Nephron (organoid): ENCODE measurements around the gene ASTN2.

Experiments used
- H3K27ac Mint-ChIP-seq, 3 experiments: 2 replicates each; pipeline ENCODE4 v1.8.0; 2020; ENCODE audit warnings: mixed read lengths in 3 of 3, mild to moderate bottlenecking in 2 of 3, moderate library complexity in 1 of 3
- H3K27me3 Mint-ChIP-seq: 2 replicates; pipeline ENCODE4 v1.8.0; 2021; ENCODE audit warnings: low read depth, mild to moderate bottlenecking, moderate library complexity, mixed read lengths
- H3K36me3 Mint-ChIP-seq: 2 replicates; pipeline ENCODE4 v1.8.0; 2020; ENCODE audit warnings: low read depth, mixed read lengths
- H3K4me1 Mint-ChIP-seq: 2 replicates; pipeline ENCODE4 v1.8.0; 2020; ENCODE audit warnings: mixed read lengths
- H3K4me3 Mint-ChIP-seq, 3 experiments: 2 replicates each; pipeline ENCODE4 v1.8.0; 2020; ENCODE audit warnings: mild to moderate bottlenecking in 3 of 3, mixed read lengths in 3 of 3, moderate library complexity in 2 of 3
- H3K9me3 Mint-ChIP-seq: 2 replicates; pipeline ENCODE4 v1.8.0; 2020; ENCODE audit warnings: mixed read lengths
- CTCF ChIP-seq, 3 experiments: fragments of 200-600 bp; sonication (generic); IDR thresholded peaks; one replicate each; pipeline ENCODE4 v1.5.0; 2021; ENCODE audit warnings: antibody characterized with exemption in 3 of 3; ENCODE audit not compliant: unreplicated experiment in 3 of 3

The ASTN2 gene

GRCh38 chr9:116987721-116988485 is 427.0 kb downstream of the ASTN2 start:
- TF ChIP-seq CTCF (IDR thresholded peaks at IDR 0.05; ENCODE audit: unreplicated experiment in 3 of 3) = no peak
- no peaks in the 10 kb centered on the region for H3K9me3 Mint-ChIP-seq
- H3K27ac Mint-ChIP-seq = no peak overlapping the region
- peaks cover 12% of the 10 kb centered on the region for H3K27me3 Mint-ChIP-seq
- H3K4me3 Mint-ChIP-seq = no peak overlapping the region
- H3K36me3 Mint-ChIP-seq = no peaks in the 10 kb centered on the region
- peaks cover 4% of the 10 kb centered on the region for H3K4me1 Mint-ChIP-seq

GRCh38 chr9:116986015-116986414 is 428.8 kb downstream of the ASTN2 start:
- no peak for TF ChIP-seq CTCF (IDR thresholded peaks at IDR 0.05; ENCODE audit: unreplicated experiment in 3 of 3)
- Mint-ChIP-seq H3K36me3 (no peaks in the 10 kb centered on the region), H3K4me3 (no peak overlapping the region), H3K9me3 (no peaks in the 10 kb centered on the region), H3K27me3 (peaks cover 12% of the 10 kb centered on the region), H3K27ac (no peak overlapping the region), H3K4me1 (peaks cover 4% of the 10 kb centered on the region)

GRCh38 chr9:116985596-116985995 is 429.3 kb downstream of the ASTN2 start:
- Mint-ChIP-seq H3K27ac (no peak overlapping the region), H3K36me3 (no peaks in the 10 kb centered on the region), H3K27me3 (peaks cover 12% of the 10 kb centered on the region), H3K4me3 (no peak overlapping the region), H3K9me3 (no peaks in the 10 kb centered on the region), H3K4me1 (peaks cover 4% of the 10 kb centered on the region)
- no peak for TF ChIP-seq CTCF (IDR thresholded peaks at IDR 0.05; ENCODE audit: unreplicated experiment in 3 of 3)

- H3K4me3 Mint-ChIP-seq = no peak overlapping the region
- TF ChIP-seq CTCF (IDR thresholded peaks at IDR 0.05; ENCODE audit: unreplicated experiment in 3 of 3) = no peak
- no peaks in the 10 kb centered on the region for H3K9me3 Mint-ChIP-seq
- no peaks in the 10 kb centered on the region for H3K36me3 Mint-ChIP-seq
- H3K27me3 Mint-ChIP-seq = peaks cover 12% of the 10 kb centered on the region
- peaks cover 9% of the 10 kb centered on the region for H3K4me1 Mint-ChIP-seq
- H3K27ac Mint-ChIP-seq = no peak overlapping the region
Measured at GRCh38 chr9:116984111-116984510, 430.7 kb downstream of the ASTN2 start.

- Mint-ChIP-seq H3K36me3 (no peaks in the 10 kb centered on the region), H3K4me3 (no peak overlapping the region), H3K27me3 (peaks cover 4% of the 10 kb centered on the region), H3K27ac (no peak overlapping the region), H3K4me1 (peaks cover 11% of the 10 kb centered on the region), H3K9me3 (no peaks in the 10 kb centered on the region)
- TF ChIP-seq CTCF (IDR thresholded peaks at IDR 0.05; ENCODE audit: unreplicated experiment in 3 of 3) = no peak
Measured at GRCh38 chr9:116980582-116981120, 434.2 kb downstream of the ASTN2 start.

GRCh38 chr9:116979456-116979855 is 435.4 kb downstream of the ASTN2 start:
- peaks cover 3% of the 10 kb centered on the region for H3K27me3 Mint-ChIP-seq
- no peaks in the 10 kb centered on the region for H3K36me3 Mint-ChIP-seq
- no peak overlapping the region for H3K4me3 Mint-ChIP-seq
- H3K4me1 Mint-ChIP-seq = peaks cover 11% of the 10 kb centered on the region
- TF ChIP-seq CTCF (IDR thresholded peaks at IDR 0.05; ENCODE audit: unreplicated experiment in 3 of 3) = no peak
- peak overlapping the region in 2 of 3 experiments; percentile 14 to 60 for H3K27ac Mint-ChIP-seq
- H3K9me3 Mint-ChIP-seq = no peaks in the 10 kb centered on the region
